GM11168 (cell line): ENCODE measurements around the gene APEX1.
"Not testable (repeated sequence)": the region's sequence is repeated elsewhere in the genome, so short reads cannot be mapped to it uniquely, and the experiment has no call there.

ENCODE experiments used
- in situ Hi-C: fragments of 300-500 bp; cut with MboI; formaldehyde crosslinking; loops from one replicate; pipeline ENCODE4 v1.12.0; 2022; ENCODE audit warnings: low sequenced_read_pairs; ENCODE audit not compliant: unreplicated experiment

APEX1 gene

GRCh38 chr14:20503898-20504297, 48.9 kb downstream of the APEX1 start:
- in situ Hi-C loops, result no loop called here

- in situ Hi-C loops, result not testable (repeated sequence)
These were observed 51.2 kb downstream of the APEX1 start for GRCh38 chr14:20506276-20506675.

- in situ Hi-C loops, result not testable (repeated sequence)
These were observed 51.7 kb downstream of the APEX1 start for GRCh38 chr14:20506752-20507151.
